EL (cell line): Measurements from ENCODE around the gene NRXN3.

Experiments
- DNase-seq: peaks from one replicate; pipeline ENCODE4 v3.0.0-alpha.2; 2016

The NRXN3 gene

DNA sequence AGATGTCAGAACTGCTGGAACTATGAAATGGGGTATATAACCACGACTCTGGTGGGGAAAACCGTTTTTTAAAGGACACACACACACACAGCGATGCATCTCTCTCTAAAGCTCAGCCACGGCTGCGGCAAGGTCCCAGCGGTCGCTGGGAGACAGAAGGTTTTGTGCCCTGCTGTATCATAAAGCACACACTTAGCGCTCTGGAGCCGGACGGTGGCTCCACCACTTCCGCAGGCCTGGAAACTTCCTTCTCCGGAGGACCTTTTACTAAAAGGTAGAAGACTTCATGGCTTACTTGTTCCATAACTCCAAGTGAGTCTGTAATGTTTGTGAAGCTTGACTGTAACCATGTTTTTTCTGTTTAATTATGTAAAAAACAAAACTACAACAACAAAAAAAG, 1691.9 kb downstream of the NRXN3 start:
- DNase-seq: no peak

GRCh38 chr14:79871136-79871535, 1701.0 kb downstream of the NRXN3 start:
- no peak for DNase-seq

- no peak for DNase-seq
Measured at GRCh38 chr14:79878229-79878628, 1708.1 kb downstream of the NRXN3 start.

DNA sequence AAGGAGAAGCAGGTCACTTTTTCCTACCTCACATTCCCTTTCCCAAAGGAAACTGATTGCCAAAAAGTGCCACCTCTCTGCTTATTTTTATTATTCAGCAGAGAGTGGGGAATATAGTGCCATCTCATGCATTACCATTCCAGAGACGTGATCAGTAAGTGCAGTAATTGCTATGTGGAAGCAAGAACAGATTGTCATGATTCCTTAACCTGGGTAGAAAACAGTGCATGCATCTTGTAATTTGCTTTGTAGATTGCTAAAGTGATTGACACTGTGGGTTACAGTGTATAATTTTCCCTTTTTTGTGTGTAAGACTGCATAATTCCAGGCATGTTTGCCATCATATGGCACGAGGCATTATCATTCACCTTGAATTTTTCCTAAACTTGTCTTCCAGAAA, 1708.6 kb downstream of the NRXN3 start:
- no peak for DNase-seq

GRCh38 chr14:79881299-79881698, 1711.1 kb downstream of the NRXN3 start:
- no peak for DNase-seq

DNA sequence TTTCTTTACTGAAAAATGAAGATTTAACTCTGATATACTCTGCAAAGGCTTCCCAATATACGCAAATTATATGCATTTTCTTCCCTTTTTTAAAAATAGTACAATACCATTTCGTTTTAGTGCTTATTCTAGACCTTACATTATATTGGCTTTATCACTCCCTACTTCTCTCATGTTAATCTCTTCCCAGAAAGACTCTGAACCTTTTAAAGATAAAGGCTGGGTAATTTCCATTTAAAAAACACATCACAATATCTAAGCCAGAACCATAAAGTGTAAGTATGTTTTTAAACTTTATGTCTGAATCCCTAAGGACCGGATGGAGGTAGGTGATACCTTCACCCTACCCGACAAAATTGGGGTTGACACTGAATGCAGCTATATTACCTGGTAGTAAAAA, 1720.4 kb downstream of the NRXN3 start:
- DNase-seq: no peak

GRCh38 chr14:79896009-79896408, 1725.8 kb downstream of the NRXN3 start:
- DNase-seq: peak; percentile 54

GRCh38 chr14:79899610-79900009, 1729.4 kb downstream of the NRXN3 start:
- no peak for DNase-seq

DNA sequence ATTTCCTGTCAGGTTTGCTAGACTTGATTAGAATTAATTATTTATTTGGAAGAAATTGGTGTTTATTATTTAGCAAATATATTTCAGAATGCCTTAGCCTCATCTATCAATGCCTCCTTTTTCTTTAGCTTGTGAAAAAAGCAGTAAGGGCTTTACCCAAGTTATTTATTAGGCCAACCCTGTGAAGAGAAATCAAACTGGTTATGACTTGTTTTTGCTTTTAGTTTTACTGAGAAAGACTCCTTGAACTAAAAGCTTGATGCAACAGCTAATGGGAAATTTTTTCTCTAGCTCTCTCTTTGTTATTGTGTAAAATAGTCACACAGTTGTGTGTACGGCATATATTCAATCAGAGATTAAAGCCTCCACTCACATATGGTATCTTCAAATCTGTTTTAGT, 1734.3 kb downstream of the NRXN3 start:
- no peak for DNase-seq

- no peak for DNase-seq
Measured at GRCh38 chr14:79906994-79907393, 1736.8 kb downstream of the NRXN3 start.

DNA sequence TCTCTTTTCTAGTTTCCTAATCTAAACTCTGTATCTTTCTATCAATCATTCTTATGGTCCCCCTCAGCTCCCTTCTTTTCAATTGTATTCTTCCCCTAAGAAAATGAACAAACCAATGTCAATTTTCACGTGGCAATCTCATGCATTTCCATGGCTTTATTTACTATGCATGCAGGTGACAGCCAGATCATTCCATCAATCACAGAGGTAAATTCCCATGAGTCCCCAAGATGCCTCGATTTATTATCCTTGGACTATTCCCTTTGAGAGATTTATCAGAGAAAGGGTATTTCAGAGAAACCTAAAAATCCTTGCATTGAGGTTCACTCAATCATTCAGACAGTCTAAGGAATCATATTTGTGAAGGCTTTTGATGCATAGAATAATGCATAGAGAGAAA, 1739.9 kb downstream of the NRXN3 start:
- no peak for DNase-seq

- no peak for DNase-seq
Measured at GRCh38 chr14:79911744-79912143, 1741.6 kb downstream of the NRXN3 start.

GRCh38 chr14:79914595-79914994, 1744.4 kb downstream of the NRXN3 start:
- no peak for DNase-seq

DNA sequence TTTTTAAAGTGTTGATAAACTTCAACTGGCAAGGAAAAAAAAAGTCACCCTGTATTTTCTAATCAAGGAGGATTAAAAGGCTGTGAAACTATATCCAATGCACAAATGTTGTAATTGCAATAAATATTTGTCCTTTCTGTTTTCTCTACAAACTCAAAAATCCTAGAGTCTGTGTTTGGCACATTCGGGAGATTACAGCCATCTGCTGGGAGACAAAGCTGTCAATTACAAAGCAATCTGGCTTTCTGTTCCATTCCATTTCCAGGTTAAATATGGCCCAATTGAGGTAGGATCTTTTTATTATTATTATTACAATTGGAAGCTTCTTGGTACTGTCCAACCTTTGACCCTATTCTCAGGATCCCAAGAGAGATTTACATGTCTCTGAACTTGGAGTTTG, 1745.2 kb downstream of the NRXN3 start:
- DNase-seq: no peak

GRCh38 chr14:79916281-79916680, 1746.1 kb downstream of the NRXN3 start:
- no peak for DNase-seq

DNA sequence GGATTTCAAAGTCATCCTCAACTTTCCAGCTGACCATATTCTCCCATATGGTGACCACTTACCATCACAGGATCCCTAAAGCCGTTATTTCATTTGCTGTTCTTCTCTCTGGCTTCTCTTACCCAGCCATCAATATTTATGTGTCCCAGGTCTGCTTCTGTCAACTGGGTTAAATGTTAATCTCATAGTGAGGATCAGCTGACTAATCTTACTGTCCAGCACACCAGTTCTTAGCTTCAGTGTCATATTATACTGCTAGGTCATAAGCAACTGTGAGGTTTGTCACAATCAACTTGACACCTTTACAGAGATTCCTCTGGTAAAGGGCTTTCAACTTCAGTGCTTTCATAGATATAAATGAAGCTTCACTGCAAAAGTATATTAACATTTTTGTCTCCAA, 1746.7 kb downstream of the NRXN3 start:
- DNase-seq: no peak
